Tibial artery (tissue), 4 donors: ENCODE results near the gene CSF1R.
A peak's percentile ranks its signal among the peaks of the same experiment; 100 is the strongest.

ENCODE experiments used
- DNase-seq, 2 donors: peaks; one replicate each; pipeline ENCODE4 v3.0.0-alpha.2; 2019
- H3K27ac ChIP-seq, 2 donors: fragments of 200-600 bp; sonication (generic) in 1 of 2; 1 replicate in 1 of 2; 2 replicates in 1 of 2; pipeline ENCODE4 v1.5.1; 2018 to 2019; ENCODE audit warnings: mild to moderate bottlenecking in 1 of 2
- H3K27me3 ChIP-seq, 2 donors: fragments of 200-600 bp; sonication (generic) in 1 of 2; one replicate each; pipeline versions ENCODE4 v1.5.1 to v1.6.0; 2016 to 2019
- H3K36me3 ChIP-seq, 3 donors: fragments of 200-600 bp; sonication (generic) in 2 of 3; one replicate each; pipeline ENCODE4 v1.5.1; 2016 to 2019; ENCODE audit warnings: mild to moderate bottlenecking in 2 of 3
- H3K4me1 ChIP-seq, 4 donors: fragments of 200-600 bp; sonication (generic) in 2 of 4; 1 replicate in 3 of 4; 2 replicates in 1 of 4; pipeline ENCODE4 v1.5.1; 2016 to 2019
- H3K4me3 ChIP-seq, 2 donors: fragments of 200-600 bp; sonication (generic) in 1 of 2; 1 replicate in 1 of 2; 2 replicates in 1 of 2; pipeline ENCODE4 v1.5.1; 2018 to 2019; ENCODE audit warnings: mild to moderate bottlenecking in 2 of 2
- H3K9me3 ChIP-seq, 3 donors: fragments of 200-600 bp; sonication (generic) in 1 of 3; one replicate each; pipeline ENCODE4 v1.5.1; 2016 to 2019
- intact Hi-C: fragments of 100-400 bp; cut with DNase I; formaldehyde crosslinking; loops from one replicate; pipeline ENCODE4 v1.15.0; 2023; ENCODE audit warnings: low total_unique reads
- TF ChIP-seq, protein P1 (sequence below), 2 experiments: fragments of 200-600 bp in 1 of 2; fragments of 450-650 bp in 1 of 2; IDR thresholded peaks; one replicate each; pipeline ENCODE4 v1.5.1; 2017 to 2019; ENCODE audit warnings: antibody characterized with exemption in 2 of 2, mild to moderate bottlenecking in 1 of 2, moderate library complexity in 1 of 2

Gene CSF1R

DNA sequence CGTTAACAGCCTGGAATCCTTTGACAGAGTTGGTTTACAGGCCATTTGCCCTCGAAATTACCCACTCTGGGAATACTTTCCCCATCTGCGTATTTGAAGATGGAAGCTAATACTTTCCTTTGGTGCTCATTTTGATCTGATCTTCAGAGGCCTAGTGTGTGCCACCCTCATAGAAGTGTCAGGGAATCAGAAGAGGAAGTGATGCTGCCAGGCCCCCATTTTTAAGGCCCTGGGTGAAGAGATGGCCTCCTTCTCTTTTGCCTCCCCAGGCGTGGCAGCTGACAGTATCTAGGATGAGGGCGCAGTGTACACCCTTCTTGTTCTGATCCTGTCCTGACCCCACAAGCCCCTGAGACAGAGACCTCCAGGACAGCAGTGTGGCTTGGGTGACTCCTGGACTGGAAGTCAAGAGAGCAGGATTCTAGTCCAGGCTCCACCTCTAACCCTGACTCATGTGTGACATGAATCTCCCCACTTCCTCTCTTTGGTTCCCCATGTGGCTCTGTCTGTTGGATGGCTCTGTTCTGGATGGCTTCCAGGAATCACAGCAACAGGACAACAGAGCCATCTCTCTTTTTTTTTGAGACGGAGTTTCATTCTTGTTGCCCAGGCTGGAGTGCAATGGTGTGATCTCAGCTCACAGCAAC is 27.8 kb downstream of the CSF1R start:
- TF ChIP-seq, protein P1, sequence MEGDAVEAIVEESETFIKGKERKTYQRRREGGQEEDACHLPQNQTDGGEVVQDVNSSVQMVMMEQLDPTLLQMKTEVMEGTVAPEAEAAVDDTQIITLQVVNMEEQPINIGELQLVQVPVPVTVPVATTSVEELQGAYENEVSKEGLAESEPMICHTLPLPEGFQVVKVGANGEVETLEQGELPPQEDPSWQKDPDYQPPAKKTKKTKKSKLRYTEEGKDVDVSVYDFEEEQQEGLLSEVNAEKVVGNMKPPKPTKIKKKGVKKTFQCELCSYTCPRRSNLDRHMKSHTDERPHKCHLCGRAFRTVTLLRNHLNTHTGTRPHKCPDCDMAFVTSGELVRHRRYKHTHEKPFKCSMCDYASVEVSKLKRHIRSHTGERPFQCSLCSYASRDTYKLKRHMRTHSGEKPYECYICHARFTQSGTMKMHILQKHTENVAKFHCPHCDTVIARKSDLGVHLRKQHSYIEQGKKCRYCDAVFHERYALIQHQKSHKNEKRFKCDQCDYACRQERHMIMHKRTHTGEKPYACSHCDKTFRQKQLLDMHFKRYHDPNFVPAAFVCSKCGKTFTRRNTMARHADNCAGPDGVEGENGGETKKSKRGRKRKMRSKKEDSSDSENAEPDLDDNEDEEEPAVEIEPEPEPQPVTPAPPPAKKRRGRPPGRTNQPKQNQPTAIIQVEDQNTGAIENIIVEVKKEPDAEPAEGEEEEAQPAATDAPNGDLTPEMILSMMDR (IDR thresholded peaks at IDR 0.05): no peak
- no peaks in the 10 kb centered on the region for H3K27me3 ChIP-seq
- peaks cover 0 to 4% (median 0%) of the 10 kb centered on the region in 4 donors for H3K4me1 ChIP-seq
- intact Hi-C loops: no loop called here
- no peak overlapping the region for H3K27ac ChIP-seq
- DNase-seq: peak; percentile 60 to 64
- H3K9me3 ChIP-seq: no peaks in the 10 kb centered on the region
- peaks cover 11 to 25% (median 13%) of the 10 kb centered on the region in 3 donors for H3K36me3 ChIP-seq
- H3K4me3 ChIP-seq: no peak overlapping the region

DNA sequence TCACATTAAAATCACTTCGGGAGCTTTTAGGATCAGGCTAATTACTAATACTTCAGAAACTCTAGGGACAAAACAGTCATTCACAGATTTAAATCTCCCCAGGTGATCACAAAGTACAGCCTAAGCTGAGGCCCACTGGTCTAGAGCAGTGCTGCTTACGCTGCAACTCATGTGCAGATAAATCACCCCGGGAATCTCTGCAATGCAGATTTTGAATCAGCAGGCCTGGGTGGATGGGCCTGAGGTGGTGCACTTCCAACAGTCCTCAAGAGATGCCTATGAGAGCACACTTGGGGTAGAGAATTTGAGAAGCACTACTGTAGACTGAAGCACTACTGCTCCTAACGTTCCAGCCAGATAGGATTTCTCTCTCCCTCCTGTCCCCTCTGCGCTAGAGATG is 28.4 kb downstream of the CSF1R start:
- intact Hi-C loops: no loop called here
- Histone ChIP-seq H3K36me3 (peaks cover 11 to 32% (median 19%) of the 10 kb centered on the region in 3 donors), H3K9me3 (no peaks in the 10 kb centered on the region), H3K4me3 (no peak overlapping the region), H3K27ac (no peak overlapping the region), H3K4me1 (peaks cover 0 to 4% (median 0%) of the 10 kb centered on the region in 4 donors), H3K27me3 (no peaks in the 10 kb centered on the region)
- DNase-seq: peak in 1 of 2 donors; percentile 1
- TF ChIP-seq, protein P1 (IDR thresholded peaks at IDR 0.05): no peak

DNA sequence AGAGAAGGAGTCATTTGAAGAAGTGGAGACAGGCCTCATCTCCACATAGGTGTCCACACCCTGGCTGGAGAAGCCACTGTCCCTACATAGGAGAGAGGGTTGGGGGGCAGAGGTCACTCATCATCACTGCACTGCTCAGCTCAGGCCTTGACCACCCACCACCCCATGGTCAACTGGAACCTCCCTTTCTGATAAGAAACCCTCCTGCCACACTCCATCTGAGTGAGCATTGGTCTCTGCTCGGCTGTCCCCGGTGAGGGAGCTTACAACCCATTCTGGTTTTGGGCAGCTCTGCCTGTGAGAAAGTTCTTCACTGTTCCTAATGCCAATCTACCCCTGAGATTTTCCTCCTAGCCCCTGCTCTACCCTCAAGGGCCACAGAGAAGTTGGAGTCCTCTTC is 28.8 kb downstream of the CSF1R start:
- no peak overlapping the region for H3K4me3 ChIP-seq
- H3K36me3 ChIP-seq: peaks cover 15 to 36% (median 24%) of the 10 kb centered on the region in 3 donors
- no peaks in the 10 kb centered on the region for H3K9me3 ChIP-seq
- no peak overlapping the region for H3K27ac ChIP-seq
- intact Hi-C loops: no loop called here
- DNase-seq: no peak
- no peaks in the 10 kb centered on the region for H3K27me3 ChIP-seq
- H3K4me1 ChIP-seq: peaks cover 0 to 4% (median 0%) of the 10 kb centered on the region in 4 donors
- TF ChIP-seq, protein P1 (IDR thresholded peaks at IDR 0.05): no peak

DNA sequence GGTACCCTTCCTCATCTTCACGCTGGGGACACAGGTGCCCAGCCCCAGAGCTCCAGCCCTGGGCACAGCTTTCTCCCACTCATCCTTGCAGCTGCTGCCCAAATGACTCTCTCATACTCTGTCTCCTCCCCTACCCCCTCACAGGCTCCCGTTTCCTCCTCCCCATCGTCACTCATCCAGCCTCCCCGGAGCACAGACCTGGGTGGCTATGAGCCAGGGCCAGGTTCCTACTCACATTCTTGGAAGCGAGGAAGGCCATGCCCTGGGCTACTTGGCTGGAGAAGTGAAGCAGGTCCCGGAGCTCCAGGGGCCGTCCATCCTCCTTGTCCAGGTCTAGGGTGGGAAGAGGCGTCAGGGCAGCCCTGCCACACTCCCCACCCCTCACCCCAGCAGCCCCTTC is 29.3 kb downstream of the CSF1R start:
- Histone ChIP-seq H3K9me3 (no peaks in the 10 kb centered on the region), H3K4me1 (peaks cover 0 to 4% (median 0%) of the 10 kb centered on the region in 4 donors), H3K36me3 (peaks cover 19 to 41% (median 28%) of the 10 kb centered on the region in 3 donors), H3K27me3 (no peaks in the 10 kb centered on the region), H3K4me3 (no peak overlapping the region), H3K27ac (no peak overlapping the region)
- TF ChIP-seq, protein P1 (IDR thresholded peaks at IDR 0.05): no peak
- intact Hi-C loops: no loop called here
- DNase-seq: peak in 1 of 2 donors; percentile 48

DNA sequence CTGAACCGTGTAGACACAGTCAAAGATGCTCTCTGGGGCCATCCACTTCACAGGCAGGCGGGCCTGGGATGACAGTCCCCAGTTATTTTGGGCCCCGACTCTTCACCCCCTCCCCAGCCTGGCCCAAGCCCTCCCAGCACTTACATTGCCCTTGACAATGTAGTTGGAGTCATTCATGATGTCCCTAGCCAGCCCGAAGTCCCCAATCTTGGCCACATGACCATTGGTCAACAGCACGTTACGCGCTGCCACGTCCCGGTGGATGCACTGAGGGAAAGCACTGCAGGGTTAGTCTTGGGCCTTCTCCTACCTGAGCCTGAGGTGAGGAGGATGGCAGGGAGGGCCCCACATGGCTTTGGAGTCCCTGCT is 30.3 kb downstream of the CSF1R start:
- Histone ChIP-seq H3K27ac (no peak overlapping the region), H3K27me3 (no peaks in the 10 kb centered on the region), H3K9me3 (no peaks in the 10 kb centered on the region), H3K36me3 (peaks cover 29 to 51% (median 38%) of the 10 kb centered on the region in 3 donors), H3K4me3 (no peak overlapping the region), H3K4me1 (peaks cover 0 to 4% (median 0%) of the 10 kb centered on the region in 4 donors)
- DNase-seq: peak in 1 of 2 donors; percentile 63
- TF ChIP-seq, protein P1 (IDR thresholded peaks at IDR 0.05): no peak
- intact Hi-C loops: no loop called here
